HG03103 (cell line): ENCODE data around the gene TTLL7.

Experiments used
- ATAC-seq: cut with Tn5 transposase; IDR thresholded peaks from one replicate; pipeline ENCODE4 v1.9.1; 2021; ENCODE audit warnings: low read depth; ENCODE audit not compliant: unreplicated experiment

The TTLL7 gene

DNA sequence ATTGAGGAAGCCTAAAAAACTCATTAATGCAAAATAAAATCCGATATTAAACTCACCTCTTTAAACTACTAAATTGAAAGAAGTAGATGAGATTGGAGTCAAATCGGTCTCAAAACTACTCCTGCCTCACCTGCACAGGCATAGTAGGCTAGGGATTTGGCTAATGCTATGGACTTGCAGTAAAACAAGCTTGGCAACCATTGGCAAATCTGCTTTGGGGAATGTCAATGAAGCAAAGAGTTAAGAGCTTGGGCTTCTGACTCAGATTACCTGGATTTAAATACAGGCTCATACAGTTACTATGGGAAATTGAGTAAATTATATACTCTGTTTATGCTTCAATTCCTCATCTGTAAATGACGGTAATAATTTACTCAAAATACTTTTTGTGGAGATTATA lies 111.4 kb downstream of the TTLL7 start:
- no peak for ATAC-seq

DNA sequence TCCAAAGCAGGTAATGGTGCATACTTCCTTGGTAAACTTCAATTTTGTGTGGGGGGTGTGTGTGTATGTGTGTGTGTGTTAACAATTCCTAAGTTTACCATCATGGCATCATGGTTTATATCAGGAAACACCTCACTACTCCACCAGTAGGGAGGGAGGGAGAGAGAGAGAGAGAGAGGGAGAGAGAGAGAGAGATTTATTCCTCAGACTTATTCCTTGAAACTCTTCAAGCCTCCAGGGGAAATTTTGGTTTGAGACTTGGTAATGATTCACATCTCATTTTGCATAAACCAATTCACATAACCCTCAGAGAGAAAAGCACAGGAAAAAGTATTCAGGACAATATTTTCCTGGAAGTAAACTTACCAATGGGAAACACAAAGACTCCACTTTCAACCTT lies 115.0 kb downstream of the TTLL7 start:
- no peak for ATAC-seq

DNA sequence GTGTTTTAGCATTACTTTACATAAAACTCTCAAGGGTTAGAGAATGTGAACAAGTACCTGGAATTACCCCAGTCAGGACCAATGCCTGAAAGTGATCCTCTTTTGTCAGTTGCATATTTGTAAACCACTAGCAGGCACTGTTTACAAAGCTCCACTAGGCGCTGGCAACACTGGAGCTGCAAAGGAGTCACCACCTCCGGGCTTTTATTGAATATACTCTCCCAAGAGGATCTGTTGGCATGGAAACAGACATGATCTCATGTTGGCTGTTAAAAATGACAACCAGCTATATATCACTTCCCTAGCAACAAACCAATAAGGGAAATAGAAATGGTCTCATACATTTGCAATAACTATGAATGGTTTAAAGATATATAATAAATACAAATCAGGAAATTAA lies 116.0 kb downstream of the TTLL7 start:
- no peak for ATAC-seq

DNA sequence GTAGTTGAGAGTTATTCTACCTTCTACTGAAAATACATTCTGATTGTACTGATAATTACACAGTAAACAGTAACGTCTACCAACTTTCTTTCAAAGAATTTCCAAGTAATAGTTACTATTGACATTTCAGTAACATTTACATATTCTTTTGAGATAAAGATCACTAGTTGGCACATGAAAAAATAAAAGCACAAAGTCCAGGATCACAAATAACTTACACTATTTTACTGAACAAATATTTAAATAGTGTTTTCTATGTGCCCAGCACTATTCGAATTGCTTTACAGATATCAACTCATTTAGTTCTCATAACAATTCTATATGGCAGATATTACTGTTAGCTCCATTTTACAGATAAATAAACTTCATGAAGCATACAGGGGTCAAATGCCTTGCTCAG lies 126.4 kb downstream of the TTLL7 start:
- ATAC-seq: no peak

DNA sequence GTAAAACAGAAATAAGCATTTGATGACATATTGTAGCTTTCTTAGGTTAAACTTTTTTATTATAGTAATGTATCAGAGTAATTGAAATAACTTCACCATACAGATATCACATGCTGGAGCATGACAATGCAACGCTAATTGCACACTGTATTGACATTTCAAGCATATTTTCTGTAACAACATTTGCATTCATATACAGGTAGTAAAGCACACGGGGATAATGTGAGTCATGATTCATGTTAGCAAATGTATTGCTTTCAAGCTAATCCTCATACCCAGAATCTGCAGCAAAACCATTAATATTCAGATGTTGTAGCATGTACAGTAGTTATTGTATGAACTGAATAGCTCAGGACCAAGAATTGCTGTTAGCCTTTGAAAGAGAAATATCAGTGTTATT lies 133.9 kb downstream of the TTLL7 start:
- ATAC-seq: no peak

DNA sequence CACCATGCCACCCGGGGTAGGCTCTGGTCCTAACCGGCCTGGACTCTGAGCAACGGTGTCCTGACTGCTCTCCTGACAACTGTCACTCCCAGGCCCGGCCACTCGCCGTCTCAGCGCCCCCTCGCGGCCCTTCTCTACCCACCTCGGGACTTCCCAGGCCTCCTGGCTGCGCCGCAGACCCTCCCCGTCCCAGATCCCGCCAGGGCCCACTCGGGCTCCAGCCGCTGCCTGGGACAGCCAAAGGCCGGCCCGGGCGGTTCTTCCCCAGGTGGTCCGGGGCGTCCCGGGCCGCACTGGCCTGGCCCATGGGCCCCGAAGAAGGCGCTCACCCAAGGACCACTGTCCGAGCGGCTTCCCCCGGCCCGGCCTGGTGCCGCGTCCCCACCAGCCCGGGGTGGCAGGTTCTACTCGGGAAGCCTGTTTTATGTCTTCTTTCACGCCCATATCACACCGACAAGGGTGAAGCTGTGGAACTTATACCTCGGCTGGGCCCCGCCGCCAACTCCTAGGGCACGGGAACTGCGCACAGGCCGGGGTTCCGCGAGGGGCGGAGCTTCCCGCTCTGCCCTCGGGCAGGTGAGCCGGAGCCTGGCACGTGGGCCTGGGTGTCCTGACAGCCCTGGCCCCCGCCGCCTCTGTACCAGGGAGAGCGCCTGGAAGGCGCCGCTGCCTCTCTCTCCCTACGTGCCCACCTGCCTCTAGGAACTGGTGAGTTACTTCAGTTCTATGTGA lies 138.3 kb downstream of the TTLL7 start:
- peak; percentile 98 for ATAC-seq

DNA sequence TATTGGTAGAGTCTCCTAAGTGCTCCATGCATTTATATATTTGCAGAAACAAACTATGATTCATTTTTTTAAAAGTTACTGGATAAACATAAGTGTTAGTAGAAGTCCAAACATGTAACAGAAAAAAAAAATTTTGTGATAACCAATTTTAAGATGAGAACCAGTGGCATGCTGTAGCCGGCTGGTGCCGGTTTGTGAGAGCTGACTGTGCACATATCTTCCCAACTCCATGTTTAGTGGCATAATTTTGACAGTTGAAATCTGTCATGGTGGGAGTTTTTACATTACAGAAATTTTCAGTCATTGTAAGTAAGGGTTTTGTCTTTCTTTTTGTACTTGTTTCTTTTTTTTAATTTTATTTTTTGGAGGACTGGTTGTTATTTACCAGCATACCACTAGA lies 141.2 kb downstream of the TTLL7 start:
- ATAC-seq: no peak

DNA sequence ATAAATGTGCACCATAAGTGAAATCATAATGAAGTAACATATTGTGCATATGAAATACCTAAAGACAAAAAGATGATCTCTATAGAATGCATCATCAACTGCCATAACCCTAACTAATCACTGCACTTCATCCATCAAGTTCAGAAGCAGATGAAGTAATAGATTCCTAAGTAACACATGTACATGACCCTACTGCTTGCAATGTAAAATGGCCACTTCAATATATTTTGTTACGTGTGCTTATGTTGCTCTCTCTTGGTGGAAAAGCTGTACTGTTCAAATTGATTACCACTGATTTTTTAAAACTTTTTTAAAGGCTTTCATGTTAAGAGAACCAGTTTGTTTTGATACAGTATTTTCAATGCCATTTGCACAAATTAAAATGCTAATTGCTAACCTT lies 141.8 kb downstream of the TTLL7 start:
- no peak for ATAC-seq

DNA sequence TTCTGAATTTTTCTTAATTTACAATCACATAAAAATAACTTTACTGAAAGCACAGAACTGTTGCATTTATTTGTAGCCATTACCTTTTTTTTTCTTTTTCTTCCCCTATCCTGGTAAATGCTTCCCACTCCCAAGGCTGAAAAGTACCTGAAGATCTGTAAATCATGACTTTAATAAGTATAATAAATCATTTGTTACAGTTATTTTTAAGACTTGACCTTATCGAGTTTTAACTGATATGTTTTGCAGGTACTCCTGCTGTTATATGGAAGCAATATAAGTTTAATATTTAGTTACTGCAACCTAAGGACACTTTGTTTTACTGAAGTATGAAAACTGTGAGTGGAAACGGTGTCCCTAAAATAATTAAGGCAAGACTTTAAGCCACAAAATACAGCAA lies 142.6 kb downstream of the TTLL7 start:
- no peak for ATAC-seq

DNA sequence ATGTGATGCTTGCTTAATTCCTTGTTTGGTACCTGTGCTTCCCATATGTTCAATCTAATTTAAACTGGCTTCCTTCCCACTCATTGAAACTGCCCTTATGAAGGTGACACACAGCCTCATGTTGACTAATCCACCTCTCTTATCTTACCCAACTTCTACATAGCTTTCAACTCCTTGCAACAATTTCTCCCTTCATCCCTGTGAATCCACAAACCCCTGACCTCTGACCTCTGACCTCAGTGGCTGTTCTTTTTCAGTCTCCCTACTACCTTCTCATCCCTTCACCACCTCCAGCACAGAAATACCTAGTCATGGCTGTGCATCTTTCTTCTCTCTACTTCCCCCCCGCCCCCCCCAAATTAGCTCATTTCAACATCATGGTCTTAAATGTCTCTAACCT lies 144.5 kb downstream of the TTLL7 start:
- no peak for ATAC-seq

DNA sequence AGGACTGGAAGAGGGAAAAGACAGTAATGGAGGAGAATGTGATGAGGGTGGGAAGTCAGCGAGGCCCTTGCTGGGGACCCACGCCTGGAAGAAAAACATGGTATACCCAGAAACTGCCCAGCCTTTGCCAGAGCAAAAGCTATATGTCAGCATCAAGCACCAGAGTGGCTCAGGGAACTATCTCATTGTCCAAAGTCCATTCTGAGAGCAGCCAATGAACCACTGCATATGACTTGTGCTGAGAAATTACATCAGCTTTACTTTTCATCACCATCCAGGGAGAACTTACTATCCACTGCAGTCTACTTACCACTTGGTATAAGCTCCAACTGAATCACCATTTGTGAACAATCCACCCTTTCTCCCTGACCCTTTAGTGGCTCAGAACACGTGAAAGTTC lies 148.1 kb downstream of the TTLL7 start:
- no peak for ATAC-seq

DNA sequence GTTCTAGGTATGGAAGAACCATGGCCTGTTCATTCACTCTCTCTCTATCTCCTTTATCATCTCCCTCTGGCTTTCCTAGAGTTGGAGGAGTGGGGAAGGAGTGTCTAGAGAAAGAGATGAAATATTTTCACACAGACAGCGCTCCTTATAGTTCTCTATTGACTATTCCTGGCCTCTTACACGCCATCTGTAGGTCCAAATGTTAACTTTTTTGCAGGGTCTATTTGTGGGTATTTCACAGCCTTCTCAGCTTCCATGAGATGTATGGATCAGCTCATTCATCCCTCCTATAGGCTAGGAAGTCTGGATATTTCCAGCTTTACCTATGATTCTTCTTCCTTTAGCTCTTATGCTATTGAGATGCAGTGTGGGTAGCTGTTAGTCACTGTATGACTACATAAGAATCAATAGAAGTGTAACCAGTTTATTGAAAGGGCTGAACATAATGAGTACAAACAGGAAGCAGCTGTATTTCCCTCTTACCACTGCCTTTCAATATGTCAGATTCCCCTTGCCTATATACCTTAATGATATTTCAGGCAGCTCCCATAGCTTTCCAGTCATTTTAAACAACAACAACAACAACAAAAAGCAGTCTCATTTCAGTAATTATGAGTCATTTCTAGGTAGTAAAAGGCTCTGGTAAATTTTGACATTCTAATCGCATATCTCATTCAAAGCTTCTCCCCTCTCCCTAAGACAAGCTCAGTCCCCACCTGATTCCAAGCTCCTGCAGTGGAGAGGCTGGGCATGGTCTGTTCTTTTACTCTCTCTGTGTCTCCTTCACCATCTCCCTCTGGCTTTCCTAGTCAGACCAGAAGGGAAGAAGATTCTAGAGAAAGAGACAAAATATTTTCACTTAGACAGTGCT lies 149.5 kb downstream of the TTLL7 start:
- ATAC-seq: no peak

DNA sequence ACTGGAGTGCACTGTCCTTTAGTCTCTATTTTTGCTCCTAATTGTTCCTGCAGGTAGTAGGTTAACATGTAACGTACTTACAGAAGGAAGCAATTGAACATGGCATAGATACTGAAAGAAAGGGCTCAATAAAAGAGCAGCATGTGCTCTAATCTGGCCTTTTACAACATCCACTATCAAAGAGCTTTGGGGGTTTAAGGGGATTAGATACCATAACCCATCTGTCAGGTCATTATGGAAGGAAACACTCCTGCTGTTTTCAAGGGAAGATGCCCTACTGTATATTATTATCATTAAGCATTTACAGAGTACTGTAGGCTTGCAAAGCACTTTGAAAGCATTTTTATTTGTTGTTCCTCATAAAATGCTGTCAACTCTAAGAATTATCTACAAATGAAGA lies 152.8 kb downstream of the TTLL7 start:
- ATAC-seq: no peak

DNA sequence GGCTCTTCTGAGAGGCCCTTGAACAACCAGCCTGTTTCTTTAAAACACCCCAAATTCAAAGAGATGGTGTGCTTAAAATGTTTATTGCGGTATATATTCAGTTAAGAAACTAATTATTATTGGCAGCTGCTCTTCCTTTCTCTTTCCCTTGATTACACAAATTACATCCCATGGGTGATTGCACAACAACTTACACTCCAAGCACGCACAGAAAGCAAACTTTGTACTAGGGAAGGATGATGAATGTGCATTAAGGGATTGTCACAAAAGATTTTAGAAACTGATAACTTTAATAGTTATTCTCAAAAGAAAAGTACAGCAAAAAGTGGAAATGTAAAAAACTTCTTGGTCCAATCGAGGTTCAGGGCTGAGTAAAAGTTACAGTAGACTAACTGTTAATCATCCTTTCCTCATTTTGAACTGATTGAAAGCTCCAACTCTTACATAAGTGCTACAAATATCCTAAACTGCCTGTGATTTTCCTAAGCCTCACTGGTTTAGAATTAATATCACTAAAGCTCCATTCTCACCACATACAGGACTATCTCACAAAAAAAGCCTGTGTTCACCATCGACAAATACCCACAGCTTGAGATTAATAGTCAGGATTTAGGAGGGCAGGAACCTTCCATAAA lies 153.4 kb downstream of the TTLL7 start:
- no peak for ATAC-seq

DNA sequence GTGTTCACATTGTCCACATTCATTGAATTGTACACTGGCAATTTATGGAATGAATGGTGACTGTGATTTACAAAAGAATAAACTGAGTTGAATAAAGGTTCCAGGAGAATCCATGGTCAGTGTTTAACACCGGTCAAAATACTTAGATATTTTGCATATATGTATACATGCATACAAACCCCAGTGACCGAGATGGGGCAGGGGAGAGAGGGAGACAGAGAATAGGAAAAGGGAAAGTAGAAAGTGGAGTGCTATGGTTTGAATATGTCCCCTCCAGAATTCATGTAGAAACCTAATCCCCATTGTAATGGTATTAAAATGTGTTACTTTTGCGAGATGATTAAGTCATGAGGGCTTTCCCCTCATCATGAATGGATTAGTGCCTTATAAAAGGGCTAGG lies 154.4 kb downstream of the TTLL7 start:
- no peak for ATAC-seq

DNA sequence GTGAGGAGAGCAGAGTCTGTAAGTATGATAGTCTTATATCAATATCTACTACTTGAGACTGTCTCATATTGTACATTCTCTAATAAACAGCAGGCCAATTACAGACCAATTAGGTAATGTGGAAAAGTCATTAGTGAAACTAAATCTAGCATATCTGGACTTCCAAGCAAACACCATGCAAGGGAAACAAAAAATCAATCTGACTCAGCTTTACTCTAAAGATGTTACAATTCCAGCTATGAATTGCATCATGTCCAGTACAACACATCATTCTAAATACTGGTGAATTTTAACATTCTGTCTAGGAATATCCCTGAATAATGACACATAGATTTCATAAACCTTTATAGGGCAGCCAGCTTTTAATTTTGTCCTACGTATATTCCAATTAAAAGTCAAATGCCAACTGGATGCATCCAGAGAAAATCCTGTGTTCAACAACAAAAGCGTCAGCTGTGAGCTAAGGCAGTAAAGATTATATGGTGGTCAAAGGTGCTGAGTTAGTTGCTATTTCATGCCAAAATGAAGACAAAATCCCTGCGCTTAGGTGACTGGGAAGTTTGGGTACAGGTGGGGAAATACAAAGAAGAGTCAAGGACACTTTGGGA lies 159.3 kb downstream of the TTLL7 start:
- ATAC-seq: no peak

DNA sequence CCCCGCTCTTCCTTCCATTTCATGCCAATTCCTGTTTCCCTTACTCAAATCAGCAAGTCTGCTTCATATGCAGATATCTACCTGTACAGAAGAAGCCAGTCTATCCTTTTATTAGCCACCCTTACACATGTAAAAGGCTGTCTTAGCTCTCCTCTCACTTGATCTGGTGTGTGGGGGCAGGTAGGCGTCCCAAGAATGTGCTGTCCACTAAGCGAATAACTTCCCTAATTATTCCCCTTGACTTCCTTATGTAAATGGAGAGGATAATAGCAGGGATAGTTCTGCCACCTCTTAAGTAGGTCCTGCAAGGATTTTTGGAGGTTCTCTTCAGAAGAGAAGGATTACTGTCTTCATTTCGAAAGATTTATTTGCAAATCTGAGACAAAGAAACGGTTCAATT lies 160.4 kb downstream of the TTLL7 start:
- ATAC-seq: no peak

DNA sequence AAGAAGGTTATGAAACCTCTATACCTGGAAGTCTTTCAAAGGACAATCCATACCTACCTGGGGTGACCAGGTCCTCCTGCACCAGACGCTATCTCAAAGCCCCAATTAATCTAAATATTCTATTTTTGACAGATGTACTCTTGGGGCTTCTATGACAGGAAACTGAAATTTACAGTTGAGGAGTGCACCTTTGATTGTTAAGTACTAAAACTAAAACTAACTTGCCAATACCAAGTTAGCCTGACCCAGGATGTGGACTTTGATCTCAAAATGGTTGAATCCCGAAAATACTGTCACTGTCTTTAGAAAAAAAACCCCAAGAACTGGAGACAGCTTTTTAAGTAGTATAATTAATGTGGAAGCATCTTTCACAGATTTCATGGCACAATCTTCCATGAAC lies 162.4 kb downstream of the TTLL7 start:
- ATAC-seq: no peak

DNA sequence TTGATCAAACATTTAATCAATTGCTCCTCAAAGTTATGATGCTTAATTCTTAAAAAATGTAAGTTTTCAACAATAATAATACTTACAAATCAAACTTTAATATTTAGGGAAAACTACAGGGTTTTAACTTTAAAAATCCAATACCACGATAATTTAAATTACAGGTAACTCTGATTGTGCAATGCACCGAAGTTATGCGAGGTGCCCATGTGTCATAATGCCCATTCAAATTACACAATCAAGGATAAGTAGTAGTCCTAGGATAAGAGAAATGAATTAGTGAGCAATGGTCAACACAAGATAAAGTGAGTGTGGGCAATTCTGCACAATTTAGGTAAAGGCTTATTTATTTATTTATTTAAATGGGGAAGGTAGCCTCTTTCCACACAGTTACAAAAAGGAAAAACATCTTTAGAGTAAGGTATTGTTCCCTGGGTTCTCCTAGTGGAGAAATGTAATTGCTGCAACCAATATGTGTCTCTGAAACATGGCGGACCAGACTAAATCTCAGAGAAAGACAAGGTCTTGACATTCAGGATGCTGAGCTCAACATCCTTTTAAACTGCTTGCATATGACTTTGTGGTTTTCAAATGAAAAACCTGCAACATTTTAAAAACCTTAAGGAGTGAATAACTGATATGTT lies 164.2 kb downstream of the TTLL7 start:
- ATAC-seq: no peak

DNA sequence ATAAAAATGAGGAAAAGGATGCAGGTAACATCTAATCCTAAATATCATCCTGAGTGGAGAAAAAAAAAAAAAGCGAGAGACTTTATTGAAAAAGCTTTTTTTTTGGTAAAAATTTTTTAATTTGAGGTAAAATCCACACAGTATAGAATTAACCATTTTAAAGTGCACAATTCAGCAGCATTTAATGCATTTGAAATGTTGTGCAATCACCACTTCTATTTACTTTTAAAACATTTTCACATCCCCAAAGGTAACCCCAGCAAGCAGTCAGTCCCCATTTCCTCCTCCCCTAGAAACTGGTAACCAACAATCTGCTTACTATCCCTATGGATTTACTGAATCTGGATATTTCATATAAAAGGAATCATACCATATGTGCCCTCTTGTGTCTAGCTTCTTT lies 166.7 kb downstream of the TTLL7 start:
- ATAC-seq: no peak

DNA sequence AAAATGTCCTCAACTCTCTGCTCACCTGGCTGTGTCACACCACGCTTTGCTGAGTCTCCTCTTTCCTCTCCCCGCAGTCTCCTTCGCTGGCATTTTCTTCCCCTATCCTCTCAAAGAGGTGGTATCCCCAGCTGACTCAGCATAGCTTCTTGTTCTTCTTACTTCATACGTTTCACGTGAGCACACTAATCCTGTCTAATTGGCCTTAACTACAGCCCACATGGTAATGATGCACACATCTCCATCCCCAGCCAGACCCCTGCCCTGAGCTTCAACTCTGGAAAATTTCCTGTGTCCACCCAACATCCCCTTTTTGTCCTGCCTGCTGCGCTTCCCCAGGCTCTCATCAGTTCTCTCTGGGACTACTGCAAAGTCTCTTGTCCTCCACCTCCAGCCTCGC lies 169.8 kb downstream of the TTLL7 start:
- no peak for ATAC-seq
